Erythroblast (primary cell): ENCODE data around the gene TOMM5.

Source experiments
- GATA1 ChIP-seq: IDR thresholded peaks from 2 replicates; pipeline ENCODE4 v1.6.1; 2011; ENCODE audit warnings: low read depth, mild to moderate bottlenecking, control low read depth, low read length, moderate library complexity
- POLR2A ChIP-seq: IDR thresholded peaks from 2 replicates; pipeline ENCODE4 v1.6.1; 2011; ENCODE audit warnings: mild to moderate bottlenecking, low read length

DNA sequence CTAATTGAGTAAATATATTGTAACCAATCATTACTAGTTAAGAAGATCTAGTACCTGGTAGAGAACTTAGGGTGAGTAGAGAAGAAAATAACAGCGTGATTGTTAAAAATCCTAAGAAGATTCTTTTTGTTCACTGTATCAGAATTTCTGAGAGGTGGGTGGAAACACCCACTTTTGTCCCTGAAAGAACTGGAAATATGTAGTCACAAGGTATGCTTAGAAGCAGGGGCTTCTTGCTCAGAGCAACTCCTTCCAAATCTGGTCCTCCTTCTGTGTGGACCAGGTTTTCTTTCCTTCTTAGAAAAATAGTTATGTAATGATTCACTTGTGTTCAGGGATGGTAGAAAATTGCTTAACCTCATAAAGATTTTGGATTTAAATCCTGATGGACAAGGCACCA is 11.9 kb upstream of the TOMM5 start:
- no peak for TF ChIP-seq POLR2A
- TF ChIP-seq GATA1: no peak
